ENCODE measurements around the gene GCK. TPM values are rescaled to one million over a fixed set of nuclear protein-coding genes. Genes with fewer than 3 reads are reported as not detected.

The GCK gene
- total RNA-seq, 2 experiments from 2014 or later = 0.16 TPM; not detected in 1

DNA sequence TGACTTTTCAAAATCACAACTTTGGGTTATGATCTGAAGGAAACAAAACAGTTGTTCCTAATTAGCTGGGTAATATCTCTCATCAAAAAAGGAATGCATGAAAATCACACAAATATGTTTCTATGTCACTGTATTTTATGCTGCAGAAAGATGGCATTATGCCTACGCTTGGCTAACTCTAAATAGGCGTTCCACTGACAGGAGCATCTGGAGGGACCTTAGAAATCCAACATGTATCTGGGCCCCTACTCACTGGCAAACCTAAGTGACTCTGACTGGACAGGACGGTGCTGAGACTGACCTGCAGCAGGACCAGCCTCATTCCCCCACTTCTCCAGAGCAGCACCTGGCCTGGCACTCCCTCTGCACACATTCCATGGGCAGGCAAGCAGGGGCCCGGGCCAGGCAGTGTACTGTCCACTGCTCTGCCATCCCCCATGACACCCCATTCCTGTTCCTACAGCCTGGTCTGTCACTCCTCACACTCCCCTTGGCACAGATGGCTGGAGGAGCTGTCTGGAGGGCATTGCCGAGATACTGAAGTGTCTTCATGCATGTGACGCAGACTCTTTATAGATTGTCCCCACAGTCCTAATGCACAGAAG, 45.5 kb downstream of the GCK start:
- POLR2A ChIA-PET = no interaction called here
- intact Hi-C loops (cut with micrococcal nuclease; ENCODE audit: unreplicated experiment) = no loop called here
- H3K4me3 ChIP-seq (ENCODE audit: low read depth, low read length, poor library complexity, severe bottlenecking) = no peak overlapping the region
- no peak overlapping the region for H3K27ac ChIP-seq (ENCODE audit: low read depth, low read length, poor library complexity, severe bottlenecking)
- H3K79me2 ChIP-seq (ENCODE audit: insufficient read depth, low read depth, low read length) = no peaks in the 10 kb centered on the region
- H3K9me3 ChIP-seq (ENCODE audit: low read length) = no peaks in the 10 kb centered on the region
- H2AFZ ChIP-seq (ENCODE audit: low read length) = no peak overlapping the region
- DNase-seq (ENCODE audit: low spot score) = no peak
- CTCF ChIA-PET (ENCODE audit: unreplicated experiment) = no interaction called here
- no peak for TF ChIP-seq CTCF (conservative IDR thresholded peaks at IDR 0.05; ENCODE audit: low read length)
- TF ChIP-seq EZH2phosphoT487 (IDR thresholded peaks at IDR 0.05; ENCODE audit: borderline replicate concordance, low read depth, low read length) = no peak
- no peaks in the 10 kb centered on the region for H4K20me1 ChIP-seq (ENCODE audit: insufficient read depth, low read length)
- H3K36me3 ChIP-seq (ENCODE audit: insufficient read depth, low read length) = no peaks in the 10 kb centered on the region
- H3K4me1 ChIP-seq (ENCODE audit: insufficient read depth, low read length, poor library complexity, severe bottlenecking) = no peaks in the 10 kb centered on the region
- H3K9me2 ChIP-seq (ENCODE audit: insufficient read depth, low read length) = no peaks in the 10 kb centered on the region
- no TSS peak for BruUV-seq (replicated peaks)
- H3K4me2 ChIP-seq (ENCODE audit: low read length) = no peak overlapping the region

DNA sequence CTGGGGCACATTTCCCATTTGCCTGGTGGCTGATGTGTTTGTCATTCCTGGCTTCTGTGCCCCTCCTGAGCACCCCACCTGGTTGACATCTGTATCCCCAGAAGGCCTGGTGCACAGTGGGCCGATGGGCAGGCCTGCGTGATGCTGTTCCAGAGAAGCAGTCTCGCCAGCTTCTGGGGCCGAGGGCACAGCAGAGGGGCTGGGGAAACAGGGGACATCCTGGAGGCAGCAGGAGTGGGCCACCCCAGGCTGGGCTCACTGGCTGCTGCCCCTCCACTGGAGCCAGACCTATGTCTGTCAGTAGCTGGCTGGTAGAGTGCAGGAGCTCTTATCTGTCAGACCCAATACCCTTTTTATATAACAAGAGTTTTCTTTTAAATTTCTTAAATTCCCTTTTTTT, 47.2 kb downstream of the GCK start:
- Histone ChIP-seq H3K9me2 (ENCODE audit: insufficient read depth, low read length) (no peaks in the 10 kb centered on the region), H3K4me2 (ENCODE audit: low read length) (no peak overlapping the region), H3K27ac (ENCODE audit: low read depth, low read length, poor library complexity, severe bottlenecking) (no peak overlapping the region), H3K9me3 (ENCODE audit: low read length) (no peaks in the 10 kb centered on the region), H3K36me3 (ENCODE audit: insufficient read depth, low read length) (no peaks in the 10 kb centered on the region), H4K20me1 (ENCODE audit: insufficient read depth, low read length) (no peaks in the 10 kb centered on the region), H3K4me3 (ENCODE audit: low read depth, low read length, poor library complexity, severe bottlenecking) (no peak overlapping the region), H3K4me1 (ENCODE audit: insufficient read depth, low read length, poor library complexity, severe bottlenecking) (no peaks in the 10 kb centered on the region), H3K79me2 (ENCODE audit: insufficient read depth, low read depth, low read length) (no peaks in the 10 kb centered on the region), H2AFZ (ENCODE audit: low read length) (no peak overlapping the region)
- DNase-seq (ENCODE audit: low spot score) = no peak
- POLR2A ChIA-PET = interaction anchor here (0.6 to 1.0 kb wide), 3 partner anchors 11 to 66 kb away, joined by 3 to 7 read pairs (median 4); no protein-coding TSS in a partner anchor
- CTCF ChIA-PET (ENCODE audit: unreplicated experiment) = interaction anchor here (0.6 kb wide), 1 partner anchor 15 kb away, joined by 3 read pairs; no protein-coding TSS in a partner anchor
- no TSS peak for BruUV-seq (replicated peaks)
- intact Hi-C loops (cut with micrococcal nuclease; ENCODE audit: unreplicated experiment) = no loop called here
- TF ChIP-seq CTCF (conservative IDR thresholded peaks at IDR 0.05; ENCODE audit: low read length) (no peak), EZH2phosphoT487 (IDR thresholded peaks at IDR 0.05; ENCODE audit: borderline replicate concordance, low read depth, low read length) (no peak)

DNA sequence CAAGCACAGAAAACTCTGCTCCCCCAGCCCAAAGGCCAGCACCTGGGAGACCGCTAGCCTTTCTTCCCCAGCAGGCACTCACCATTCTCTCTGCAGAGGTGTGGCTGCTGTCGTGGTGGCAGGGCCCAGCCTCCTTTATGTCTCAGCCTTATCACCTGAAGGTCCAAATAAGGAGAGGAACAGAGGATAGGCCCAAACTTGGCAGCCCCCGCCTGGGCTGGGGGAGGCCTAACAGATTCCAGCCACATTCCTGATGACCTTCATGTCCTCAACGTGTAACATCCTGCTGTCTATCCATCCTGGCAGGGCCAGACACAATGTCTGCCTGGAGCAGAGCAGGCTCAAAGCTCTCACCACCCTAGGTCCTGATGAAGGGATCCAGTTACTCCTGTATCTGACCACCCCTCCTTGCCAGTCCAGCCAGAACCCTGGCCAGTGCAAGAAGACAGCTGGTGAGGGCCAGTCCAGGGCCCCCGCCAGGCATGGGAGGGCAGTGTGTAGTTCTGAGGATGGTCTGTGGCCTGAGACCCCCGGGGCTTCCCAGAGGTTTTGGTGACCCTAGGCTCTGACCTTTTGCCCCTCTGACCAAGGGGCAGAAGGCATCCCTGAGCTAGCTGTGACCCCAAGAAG, 47.9 kb downstream of the GCK start, which contains the start of gene MYL7:
MYL7 (minus strand) TSS at position 112 of the 630 bp plus-strand sequence; CDS start at position 85, 27 bp downstream.
- Histone ChIP-seq H3K4me1 (ENCODE audit: insufficient read depth, low read length, poor library complexity, severe bottlenecking) (no peaks in the 10 kb centered on the region), H3K36me3 (ENCODE audit: insufficient read depth, low read length) (no peaks in the 10 kb centered on the region), H2AFZ (ENCODE audit: low read length) (no peak within 1 kb of the TSS), H3K27ac (ENCODE audit: low read depth, low read length, poor library complexity, severe bottlenecking) (no peak within 1 kb of the TSS), H3K4me3 (ENCODE audit: low read depth, low read length, poor library complexity, severe bottlenecking) (no peak within 1 kb of the TSS), H3K9me3 (ENCODE audit: low read length) (no peaks in the 10 kb centered on the region), H4K20me1 (ENCODE audit: insufficient read depth, low read length) (no peaks in the 10 kb centered on the region), H3K79me2 (ENCODE audit: insufficient read depth, low read depth, low read length) (no peaks in the 10 kb centered on the region), H3K9me2 (ENCODE audit: insufficient read depth, low read length) (no peaks in the 10 kb centered on the region), H3K4me2 (ENCODE audit: low read length) (no peak within 1 kb of the TSS)
- no TSS peak for BruUV-seq (replicated peaks)
- no peak for DNase-seq (ENCODE audit: low spot score)
- ChIA-PET CTCF (ENCODE audit: unreplicated experiment) (no interaction called here), POLR2A (no interaction called here)
- intact Hi-C loops (cut with micrococcal nuclease; ENCODE audit: unreplicated experiment) = no loop called here
- TF ChIP-seq CTCF (conservative IDR thresholded peaks at IDR 0.05; ENCODE audit: low read length) (no peak), EZH2phosphoT487 (IDR thresholded peaks at IDR 0.05; ENCODE audit: borderline replicate concordance, low read depth, low read length) (no peak)

Measured in OCI-LY7 (cell line).